Neural progenitor cell (in vitro differentiated cells): ENCODE measurements around the gene FLRT2. TPM values are rescaled to one million over a fixed set of nuclear protein-coding genes. Genes with fewer than 3 reads are reported as not detected.

Experiments
- DNase-seq: peaks from one replicate; pipeline ENCODE4 v3.0.0-alpha.2; 2016; ENCODE audit warnings: low spot score
- H2AFZ ChIP-seq: fragments of 200-600 bp; sonication (generic); replicated peaks from 2 replicates; pipeline ENCODE4 v1.6.1; 2016; ENCODE audit warnings: antibody characterized with exemption
- H3F3A ChIP-seq: fragments of 200-600 bp; sonication (generic); 2 replicates; pipeline ENCODE4 v1.6.1; 2016; ENCODE audit warnings: antibody characterized with exemption, low read depth
- H3K27ac ChIP-seq: fragments of 200-600 bp; sonication (generic); 2 replicates; pipeline ENCODE4 v1.5.1; 2016; ENCODE audit warnings: mild to moderate bottlenecking
- H3K27me3 ChIP-seq: fragments of 200-600 bp; sonication (generic); 2 replicates; pipeline ENCODE4 v1.6.1; 2016; ENCODE audit warnings: mild to moderate bottlenecking, moderate library complexity
- H3K36me3 ChIP-seq: fragments of 200-600 bp; sonication (generic); 2 replicates; pipeline ENCODE4 v1.5.1; 2016
- H3K4me1 ChIP-seq: fragments of 200-600 bp; sonication (generic); 2 replicates; pipeline ENCODE4 v1.6.1; 2016; ENCODE audit warnings: mixed run types
- H3K4me2 ChIP-seq: fragments of 200-600 bp; sonication (generic); 2 replicates; pipeline ENCODE4 v1.6.1; 2016
- H3K4me3 ChIP-seq: fragments of 200-600 bp; sonication (generic); 2 replicates; pipeline ENCODE4 v1.5.1; 2016
- H3K79me2 ChIP-seq: fragments of 200-600 bp; sonication (generic); 2 replicates; pipeline ENCODE4 v1.6.1; 2016; ENCODE audit warnings: low read depth
- H3K9ac ChIP-seq: fragments of 200-600 bp; sonication (generic); 2 replicates; pipeline ENCODE4 v1.6.1; 2016
- H3K9me3 ChIP-seq: fragments of 200-600 bp; sonication (generic); 2 replicates; pipeline ENCODE4 v1.5.1; 2016; ENCODE audit warnings: low read depth
- H4K20me1 ChIP-seq: fragments of 200-600 bp; sonication (generic); 2 replicates; pipeline ENCODE4 v1.6.1; 2016; ENCODE audit warnings: low read depth
- H3K27ac Mint-ChIP-seq: 3 replicates; pipeline ENCODE4 v1.8.0; 2021; ENCODE audit warnings: mixed read lengths
- H3K27me3 Mint-ChIP-seq: 2 replicates; pipeline ENCODE4 v1.8.0; 2022; ENCODE audit warnings: low read depth, mild to moderate bottlenecking, inconsistent platforms, moderate library complexity, mixed read lengths; ENCODE audit not compliant: insufficient read depth
- H3K36me3 Mint-ChIP-seq: 3 replicates; pipeline ENCODE4 v1.8.0; 2021; ENCODE audit warnings: mixed read lengths
- H3K4me1 Mint-ChIP-seq: 3 replicates; pipeline ENCODE4 v1.8.0; 2021; ENCODE audit warnings: mixed read lengths
- H3K4me3 Mint-ChIP-seq: 3 replicates; pipeline ENCODE4 v1.8.0; 2021; ENCODE audit warnings: mild to moderate bottlenecking, moderate library complexity, mixed read lengths
- H3K9me3 Mint-ChIP-seq: 3 replicates; pipeline ENCODE4 v1.8.0; 2020; ENCODE audit warnings: mixed read lengths
- CTCF ChIP-seq: fragments of 200-600 bp; sonication (generic); IDR thresholded peaks from 2 replicates; pipeline ENCODE4 v1.5.1; 2017; ENCODE audit warnings: antibody characterized with exemption, mild to moderate bottlenecking
- EZH2 ChIP-seq: fragments of 200-600 bp; sonication (generic); IDR thresholded peaks from 2 replicates; pipeline ENCODE4 v1.6.1; 2017; ENCODE audit warnings: antibody characterized with exemption, mild to moderate bottlenecking, moderate library complexity
- EZH2phosphoT487 ChIP-seq: fragments of 200-600 bp; sonication (generic); IDR thresholded peaks from 2 replicates; pipeline ENCODE4 v1.6.1; 2017; ENCODE audit warnings: antibody characterized with exemption
- total RNA-seq: library from RNA; depleted of rRNA; stranded (reverse); fragments of >200 nt; gene quantifications from 2 replicates; pipeline ENCODE4 v1.2.3, GENCODE V29; 2015; ENCODE audit warnings: low replicate concordance

The FLRT2 gene
- total RNA-seq, 1 donor from 2014 or later, result 8.5 TPM

DNA sequence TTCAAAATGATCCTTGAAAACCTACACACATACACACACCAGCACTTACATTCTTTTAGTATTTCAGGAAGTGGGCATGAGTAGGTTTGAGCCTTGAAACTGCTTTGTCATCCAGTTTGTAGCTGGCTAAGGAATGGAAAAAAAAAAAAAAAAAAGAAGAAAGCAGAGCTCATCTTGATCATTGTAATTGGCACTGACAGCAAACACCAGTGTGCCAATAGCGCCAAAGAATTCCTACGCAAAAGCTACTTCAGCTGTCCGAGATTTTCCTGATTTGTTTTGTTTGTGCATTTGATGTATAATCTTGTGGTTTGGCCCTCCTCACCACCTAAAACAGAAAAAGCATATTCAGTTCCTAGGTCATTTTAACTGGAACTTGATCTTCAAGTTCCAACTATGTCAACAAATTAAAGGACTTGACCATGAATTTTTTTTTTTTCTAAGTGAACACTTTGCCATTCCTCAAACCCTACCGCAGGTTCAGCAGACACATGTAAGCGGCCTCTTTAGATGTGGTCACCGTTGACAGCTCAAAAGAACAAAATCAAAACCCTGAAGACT lies 57.3 kb downstream of the FLRT2 start:
- Histone ChIP-seq H3K79me2 (no peaks in the 10 kb centered on the region), H3K27ac (no peak overlapping the region), H2AFZ (no peak overlapping the region), H3K9ac (no peak overlapping the region), H3K4me2 (no peak overlapping the region), H3F3A (no peaks in the 10 kb centered on the region), H3K9me3 (no peaks in the 10 kb centered on the region), H3K4me1 (no peaks in the 10 kb centered on the region), H4K20me1 (no peaks in the 10 kb centered on the region), H3K36me3 (no peaks in the 10 kb centered on the region), H3K4me3 (no peak overlapping the region), H3K27me3 (no peaks in the 10 kb centered on the region)
- no peak for TF ChIP-seq CTCF
- no peak for TF ChIP-seq EZH2phosphoT487
- no peak for TF ChIP-seq EZH2
- no peaks in the 10 kb centered on the region for H3K27me3 Mint-ChIP-seq
- no peak overlapping the region for H3K4me3 Mint-ChIP-seq
- DNase-seq, result no peak
- peaks cover 29% of the 10 kb centered on the region for H3K36me3 Mint-ChIP-seq
- H3K4me1 Mint-ChIP-seq, result peaks cover 9% of the 10 kb centered on the region
- H3K9me3 Mint-ChIP-seq, result peaks cover 22% of the 10 kb centered on the region
- no peak overlapping the region for H3K27ac Mint-ChIP-seq

DNA sequence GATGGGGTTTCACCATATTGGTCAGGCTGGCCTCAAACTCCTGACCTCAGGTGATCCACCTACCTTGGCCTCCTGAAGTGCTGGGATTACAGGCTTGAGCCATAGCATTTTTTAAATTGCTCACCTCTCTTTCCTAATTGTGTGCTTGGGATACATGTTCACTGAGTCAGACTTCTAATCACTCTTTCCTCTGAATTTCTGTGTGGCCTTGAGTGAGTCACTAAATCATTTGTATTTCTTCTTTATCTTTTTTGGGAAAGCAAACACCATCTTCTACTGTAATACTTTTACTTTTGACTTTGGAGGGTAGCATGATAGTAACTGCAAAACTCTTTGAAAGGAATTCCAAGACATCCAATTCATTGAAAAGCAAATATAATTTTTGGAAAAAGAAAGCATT lies 60.8 kb downstream of the FLRT2 start:
- Histone ChIP-seq H3K4me1 (no peaks in the 10 kb centered on the region), H3K27ac (no peak overlapping the region), H3K4me2 (no peak overlapping the region), H3F3A (no peaks in the 10 kb centered on the region), H3K27me3 (no peaks in the 10 kb centered on the region), H4K20me1 (no peaks in the 10 kb centered on the region), H3K4me3 (no peak overlapping the region), H3K36me3 (no peaks in the 10 kb centered on the region), H3K79me2 (no peaks in the 10 kb centered on the region), H2AFZ (no peak overlapping the region), H3K9ac (no peak overlapping the region), H3K9me3 (no peaks in the 10 kb centered on the region)
- Mint-ChIP-seq H3K36me3 (peaks cover 30% of the 10 kb centered on the region), H3K27ac (no peak overlapping the region), H3K4me3 (no peak overlapping the region), H3K27me3 (no peaks in the 10 kb centered on the region), H3K9me3 (peaks cover 22% of the 10 kb centered on the region), H3K4me1 (no peaks in the 10 kb centered on the region)
- TF ChIP-seq EZH2 (no peak), CTCF (no peak), EZH2phosphoT487 (no peak)
- no peak for DNase-seq

- TF ChIP-seq EZH2phosphoT487, result no peak
- TF ChIP-seq CTCF, result no peak
- TF ChIP-seq EZH2, result no peak
- Histone ChIP-seq H3K36me3 (no peaks in the 10 kb centered on the region), H4K20me1 (no peaks in the 10 kb centered on the region), H3K9me3 (no peaks in the 10 kb centered on the region), H3K79me2 (no peaks in the 10 kb centered on the region), H3K4me3 (no peak overlapping the region), H3K27ac (no peak overlapping the region), H3K4me2 (no peak overlapping the region), H3K4me1 (no peaks in the 10 kb centered on the region), H3F3A (no peaks in the 10 kb centered on the region), H3K9ac (no peak overlapping the region), H2AFZ (no peak overlapping the region), H3K27me3 (no peaks in the 10 kb centered on the region)
- H3K9me3 Mint-ChIP-seq, result peaks cover 19% of the 10 kb centered on the region
- H3K4me3 Mint-ChIP-seq, result no peak overlapping the region
- H3K36me3 Mint-ChIP-seq, result peaks cover 23% of the 10 kb centered on the region
- no peak overlapping the region for H3K27ac Mint-ChIP-seq
- DNase-seq, result no peak
- H3K27me3 Mint-ChIP-seq, result no peaks in the 10 kb centered on the region
- H3K4me1 Mint-ChIP-seq, result no peaks in the 10 kb centered on the region
Measured at GRCh38 chr14:85594217-85594616, 64.3 kb downstream of the FLRT2 start.
